Testis (tissue), 3 donors: ENCODE measurements around the gene SLC25A41. TPM values are rescaled to one million over a fixed set of nuclear protein-coding genes. Genes with fewer than 3 reads are reported as not detected.

Source experiments
- DNase-seq: peaks from one replicate; pipeline ENCODE4 v3.0.0-alpha.2; 2019
- H3K27ac ChIP-seq, 2 donors: fragments of 200-600 bp; sonication (generic); one replicate each; pipeline ENCODE4 v1.5.1; 2019
- H3K27me3 ChIP-seq: fragments of 200-600 bp; sonication (generic); one replicate; pipeline ENCODE4 v1.5.1; 2019
- H3K36me3 ChIP-seq: fragments of 200-600 bp; sonication (generic); one replicate; pipeline ENCODE4 v1.5.1; 2017; ENCODE audit warnings: low read depth; ENCODE audit errors: missing control alignments
- H3K4me1 ChIP-seq: fragments of 200-600 bp; sonication (generic); one replicate; pipeline ENCODE4 v1.5.1; 2019
- H3K4me3 ChIP-seq, 2 donors: fragments of 200-600 bp; sonication (generic); one replicate each; pipeline ENCODE4 v1.5.1; 2017 to 2019
- H3K9me3 ChIP-seq: fragments of 200-600 bp; sonication (generic); one replicate; pipeline ENCODE4 v1.5.1; 2017
- POLR2A ChIP-seq: fragments of 450-650 bp; IDR thresholded peaks from one replicate; pipeline ENCODE4 v1.6.1; 2017; ENCODE audit warnings: antibody characterized with exemption, mild to moderate bottlenecking, moderate library complexity
- WGBS, 2 donors: methylation state at CpG; one replicate each; pipeline ENCODE4 v1.1.5; 2018; 5-methylcytosine and 5-hydroxymethylcytosine counted together
- intact Hi-C: fragments of 100-400 bp; cut with DNase I; formaldehyde crosslinking; loops from one replicate; pipeline ENCODE4 v1.15.1; 2023; ENCODE audit warnings: low total_unique reads
- polyA plus RNA-seq: library from polyadenylated mRNA; stranded (reverse); fragments of 350-450 nt; fragmentation: Illumina TruSeq; extraction: RNeasy Lipid Tissue Mini Kit (QIAGEN cat#74804); gene quantifications from one replicate; pipeline ENCODE4 v1.2.3, GENCODE V29; 2014; ENCODE audit warnings: low read depth, low replicate concordance; ENCODE audit not compliant: insufficient read depth
- total RNA-seq, 2 donors: library from RNA; depleted of rRNA; stranded (reverse); fragments of >200 nt; gene quantifications; one replicate each; pipeline ENCODE4 v1.2.3, GENCODE V29; 2016
- TF ChIP-seq, protein P1 (sequence below), 3 experiments: fragments of 450-650 bp in 2 of 3; fragments of 200-600 bp in 1 of 3; sonication (generic) in 1 of 3; IDR thresholded peaks; one replicate each; pipeline ENCODE4 v1.5.1; 2016 to 2019; ENCODE audit warnings: antibody characterized with exemption in 3 of 3, mild to moderate bottlenecking in 2 of 3, moderate library complexity in 1 of 3

SLC25A41 gene
- total and polyA plus RNA-seq, 3 donors from 2014 or later, result 3.2 to 7.6 (median 3.9) TPM

DNA sequence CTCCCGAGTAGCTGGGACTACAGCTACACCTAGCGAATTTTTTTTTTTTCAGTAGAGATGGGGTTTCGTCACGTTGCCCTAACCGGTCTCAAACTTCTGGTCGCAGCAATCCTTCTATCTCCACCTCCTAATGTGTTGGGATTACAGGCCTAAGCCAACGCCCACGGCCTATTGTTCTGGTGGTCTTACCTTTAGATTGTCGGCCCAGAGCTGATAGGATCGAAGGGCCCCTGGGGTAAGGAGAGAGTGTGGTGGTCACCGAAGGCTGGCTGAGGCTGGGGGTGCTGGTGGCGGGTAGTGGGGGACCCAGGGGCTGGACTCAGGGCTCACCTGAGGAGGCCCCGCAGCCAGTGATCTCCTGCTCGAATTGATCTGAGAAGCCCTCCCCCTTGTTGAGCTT is 37.5 kb upstream of the SLC25A41 start:
- Histone ChIP-seq H3K4me3 (no peak overlapping the region), H3K9me3 (no peaks in the 10 kb centered on the region), H3K4me1 (no peaks in the 10 kb centered on the region), H3K27me3 (no peaks in the 10 kb centered on the region), H3K36me3 (no peaks in the 10 kb centered on the region), H3K27ac (no peak overlapping the region)
- 85 to 91% methylated on average over 13 to 14 of the region's 14 CpGs for WGBS, 2 donors
- no peak for TF ChIP-seq POLR2A
- TF ChIP-seq, protein P1, sequence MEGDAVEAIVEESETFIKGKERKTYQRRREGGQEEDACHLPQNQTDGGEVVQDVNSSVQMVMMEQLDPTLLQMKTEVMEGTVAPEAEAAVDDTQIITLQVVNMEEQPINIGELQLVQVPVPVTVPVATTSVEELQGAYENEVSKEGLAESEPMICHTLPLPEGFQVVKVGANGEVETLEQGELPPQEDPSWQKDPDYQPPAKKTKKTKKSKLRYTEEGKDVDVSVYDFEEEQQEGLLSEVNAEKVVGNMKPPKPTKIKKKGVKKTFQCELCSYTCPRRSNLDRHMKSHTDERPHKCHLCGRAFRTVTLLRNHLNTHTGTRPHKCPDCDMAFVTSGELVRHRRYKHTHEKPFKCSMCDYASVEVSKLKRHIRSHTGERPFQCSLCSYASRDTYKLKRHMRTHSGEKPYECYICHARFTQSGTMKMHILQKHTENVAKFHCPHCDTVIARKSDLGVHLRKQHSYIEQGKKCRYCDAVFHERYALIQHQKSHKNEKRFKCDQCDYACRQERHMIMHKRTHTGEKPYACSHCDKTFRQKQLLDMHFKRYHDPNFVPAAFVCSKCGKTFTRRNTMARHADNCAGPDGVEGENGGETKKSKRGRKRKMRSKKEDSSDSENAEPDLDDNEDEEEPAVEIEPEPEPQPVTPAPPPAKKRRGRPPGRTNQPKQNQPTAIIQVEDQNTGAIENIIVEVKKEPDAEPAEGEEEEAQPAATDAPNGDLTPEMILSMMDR (IDR thresholded peaks at IDR 0.05), result no peak
- DNase-seq, result no peak
- intact Hi-C loops, result no loop called here

DNA sequence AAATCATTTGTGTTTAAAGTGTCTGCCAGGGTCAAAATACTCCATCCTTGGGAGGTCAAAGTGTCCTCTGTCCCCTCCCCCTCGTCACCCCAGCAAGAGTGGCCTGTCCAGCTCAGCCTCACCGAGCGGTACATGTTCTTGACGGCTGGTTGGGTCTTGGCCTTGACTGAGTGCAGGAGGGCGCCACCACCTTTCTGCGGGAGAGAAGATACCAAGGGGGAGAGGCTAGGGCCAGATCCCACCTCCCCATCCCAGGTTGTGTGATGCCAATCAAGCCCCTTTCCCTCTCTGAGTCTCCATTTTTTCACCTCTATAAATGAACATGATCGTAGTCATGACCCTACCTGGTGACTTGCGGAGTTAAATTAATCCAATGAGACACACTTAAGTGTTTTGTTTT is 36.6 kb upstream of the SLC25A41 start:
- H3K27me3 ChIP-seq, result no peaks in the 10 kb centered on the region
- no peaks in the 10 kb centered on the region for H3K36me3 ChIP-seq
- TF ChIP-seq, protein P1 (IDR thresholded peaks at IDR 0.05), result no peak
- no peak for TF ChIP-seq POLR2A
- no peaks in the 10 kb centered on the region for H3K9me3 ChIP-seq
- H3K4me3 ChIP-seq, result no peak overlapping the region
- DNase-seq, result no peak
- intact Hi-C loops, result no loop called here
- WGBS, 2 donors, result 60 to 64% methylated on average over 8 of the region's 8 CpGs
- no peak overlapping the region for H3K27ac ChIP-seq
- no peaks in the 10 kb centered on the region for H3K4me1 ChIP-seq

DNA sequence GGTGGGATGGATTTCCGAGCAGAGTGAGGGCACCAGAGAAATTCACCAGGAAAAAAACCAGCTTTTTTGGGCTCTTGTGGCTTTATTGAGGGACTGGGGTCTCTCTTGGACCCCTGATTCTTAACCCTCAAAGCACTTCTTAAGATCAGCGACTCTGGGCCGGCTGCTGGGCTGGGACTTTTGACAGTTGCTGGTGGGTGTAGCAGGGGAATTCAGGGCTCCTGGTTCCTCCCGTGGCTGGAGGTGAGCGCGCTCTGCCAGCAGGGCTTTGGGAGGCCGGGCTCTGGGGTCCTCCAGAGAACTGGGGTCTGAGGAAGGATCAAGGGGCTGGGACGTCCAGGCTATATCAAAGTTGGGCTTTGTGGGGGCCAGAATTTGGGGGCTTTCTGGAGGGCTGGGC is 33.8 kb upstream of the SLC25A41 start:
- intact Hi-C loops, result no loop called here

DNA sequence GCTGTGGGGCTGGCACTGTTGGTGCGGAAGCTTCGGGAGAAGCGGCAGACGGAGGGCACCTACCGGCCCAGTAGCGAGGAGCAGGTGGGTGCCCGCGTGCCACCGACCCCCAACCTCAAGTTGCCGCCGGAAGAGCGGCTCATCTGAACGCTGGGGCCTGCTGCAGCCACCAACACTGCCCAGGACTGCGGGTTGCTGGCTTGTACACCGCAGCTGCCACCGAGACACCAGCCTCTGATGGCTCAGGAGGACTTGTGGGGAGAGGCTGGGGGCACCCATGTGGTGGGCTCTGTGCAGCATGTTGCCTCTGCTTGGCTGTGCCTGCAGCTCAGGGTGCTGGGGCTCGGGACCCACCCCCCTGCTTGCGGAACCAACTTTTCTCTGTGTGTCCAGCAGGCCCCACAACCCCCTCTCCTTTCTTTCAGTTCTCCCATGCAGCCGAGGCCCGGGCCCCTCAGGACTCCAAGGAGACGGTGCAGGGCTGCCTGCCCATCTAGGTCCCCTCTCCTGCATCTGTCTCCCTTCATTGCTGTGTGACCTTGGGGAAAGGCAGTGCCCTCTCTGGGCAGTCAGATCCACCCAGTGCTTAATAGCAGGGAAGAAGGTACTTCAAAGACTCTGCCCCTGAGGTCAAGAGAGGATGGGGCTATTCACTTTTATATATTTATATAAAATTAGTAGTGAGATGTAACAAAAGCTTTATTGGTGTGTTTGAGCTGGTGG is 33.1 kb upstream of the SLC25A41 start:
- intact Hi-C loops, result no loop called here
- 81 to 95% methylated on average over 4 to 21 of the region's 21 CpGs for WGBS, 2 donors
- H3K9me3 ChIP-seq, result no peaks in the 10 kb centered on the region

More for the DNA sequence above, 33.8 kb upstream of the SLC25A41 start:
- 87 to 88% methylated on average over 7 to 8 of the region's 8 CpGs for WGBS, 2 donors
- DNase-seq, result no peak
- TF ChIP-seq POLR2A, result no peak
- TF ChIP-seq, protein P1 (IDR thresholded peaks at IDR 0.05), result no peak
- Histone ChIP-seq H3K4me1 (no peaks in the 10 kb centered on the region), H3K27me3 (no peaks in the 10 kb centered on the region), H3K9me3 (no peaks in the 10 kb centered on the region), H3K36me3 (no peaks in the 10 kb centered on the region), H3K27ac (no peak overlapping the region), H3K4me3 (no peak overlapping the region)

More for the DNA sequence above, 33.1 kb upstream of the SLC25A41 start:
- Histone ChIP-seq H3K36me3 (no peaks in the 10 kb centered on the region), H3K4me1 (no peaks in the 10 kb centered on the region), H3K27ac (no peak overlapping the region), H3K4me3 (no peak overlapping the region), H3K27me3 (no peaks in the 10 kb centered on the region)
- TF ChIP-seq, protein P1 (IDR thresholded peaks at IDR 0.05), result no peak
- TF ChIP-seq POLR2A, result no peak
- no peak for DNase-seq
